ENCODE results near the gene KLHDC7B.

The KLHDC7B gene

DNA sequence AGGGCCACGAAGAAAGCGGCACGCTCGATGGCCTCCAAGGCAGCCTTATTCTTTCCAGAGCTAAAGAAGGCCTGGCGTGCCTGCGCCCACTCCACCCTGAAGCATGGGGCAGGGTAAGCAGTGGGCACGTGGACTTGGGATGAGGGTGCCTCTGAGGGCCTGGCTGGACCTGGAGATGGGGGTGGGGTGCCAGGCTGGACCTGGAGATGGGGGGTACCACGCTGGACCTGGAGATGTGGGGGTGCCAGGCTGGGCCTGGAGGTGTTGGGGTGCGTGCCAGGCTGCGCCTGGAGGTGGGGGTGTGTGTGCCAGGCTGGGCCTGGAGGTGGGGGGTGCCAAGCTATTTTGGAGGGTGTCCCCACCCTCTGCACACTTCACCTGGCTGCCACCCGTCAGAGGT, 27.3 kb downstream of the KLHDC7B start:
- DNase-seq (ENCODE audit: low read depth in 2 of 2), result no peak

DNA sequence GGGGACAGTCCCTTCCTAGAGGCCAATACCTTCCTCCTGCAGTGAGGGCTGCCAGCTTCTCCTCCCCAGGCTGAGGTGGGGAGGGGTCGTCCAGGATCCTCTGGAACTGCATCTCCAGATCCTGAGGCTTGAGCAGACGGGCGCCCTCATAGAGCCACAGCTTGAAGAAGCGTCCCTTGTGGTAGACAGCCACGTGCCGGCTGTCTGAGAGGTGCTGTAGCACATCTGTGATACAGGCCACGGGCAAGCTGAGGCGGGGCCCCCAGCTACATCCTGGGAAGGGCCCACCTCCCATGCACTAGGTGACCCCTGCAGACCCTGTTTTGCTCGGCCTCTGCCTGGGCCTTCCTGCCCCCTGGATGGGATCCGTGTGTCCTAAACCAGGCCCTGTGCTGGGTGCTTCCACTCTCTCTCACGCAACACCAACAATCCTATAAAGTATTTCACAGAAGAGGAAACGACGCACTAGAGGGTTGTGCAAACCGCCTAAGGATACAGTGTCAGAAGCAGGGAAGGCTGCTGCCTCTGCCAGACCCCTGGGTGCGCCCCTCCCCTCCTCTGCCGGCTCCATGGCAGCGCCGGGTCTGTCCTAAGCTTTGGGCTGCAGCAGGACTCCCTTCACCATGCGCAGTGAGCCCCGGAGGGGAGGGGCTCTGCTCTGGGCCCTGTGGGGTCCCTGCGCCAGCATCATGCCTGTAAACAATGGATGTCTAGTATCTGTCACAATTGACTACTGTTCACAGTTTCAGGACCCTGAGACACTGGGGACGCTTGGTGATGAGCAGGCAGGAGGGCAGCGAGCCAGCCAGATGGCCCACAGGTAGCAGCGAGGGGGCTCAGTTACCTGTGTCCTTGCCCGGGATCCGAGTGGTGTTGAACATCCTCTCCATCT, 28.0 kb downstream of the KLHDC7B start:
- DNase-seq (ENCODE audit: low read depth in 2 of 2), result no peak

- no peak for DNase-seq (ENCODE audit: low read depth in 2 of 2)
These were observed 28.7 kb downstream of the KLHDC7B start for GRCh38 chr22:50574383-50574755.

- no peak for DNase-seq (ENCODE audit: low read depth in 2 of 2)
These were observed 29.8 kb downstream of the KLHDC7B start for GRCh38 chr22:50575426-50575941.

DNA sequence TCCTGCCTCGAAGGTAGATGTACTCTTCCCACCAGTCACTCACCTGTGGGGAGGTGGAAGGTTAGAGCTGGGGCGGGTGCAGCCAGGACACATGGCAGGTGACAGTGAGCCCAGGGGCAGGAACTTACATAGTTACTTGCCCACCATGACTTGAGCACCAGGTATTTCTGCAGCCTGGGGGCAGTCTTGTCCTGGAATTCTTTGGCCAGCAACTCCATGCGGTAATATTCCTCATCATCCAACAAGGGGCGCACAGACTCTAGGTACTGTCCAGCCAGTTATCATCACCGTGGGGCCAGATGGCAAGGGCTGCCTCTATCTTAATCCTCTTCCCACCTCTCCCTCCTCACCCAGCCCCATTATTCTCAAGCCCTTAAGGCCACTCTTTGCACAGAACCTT, 30.4 kb downstream of the KLHDC7B start:
- DNase-seq (ENCODE audit: low read depth in 2 of 2), result no peak

- no peak for DNase-seq (ENCODE audit: low read depth in 2 of 2)
These were observed 31.4 kb downstream of the KLHDC7B start for GRCh38 chr22:50576806-50577696.

DNA sequence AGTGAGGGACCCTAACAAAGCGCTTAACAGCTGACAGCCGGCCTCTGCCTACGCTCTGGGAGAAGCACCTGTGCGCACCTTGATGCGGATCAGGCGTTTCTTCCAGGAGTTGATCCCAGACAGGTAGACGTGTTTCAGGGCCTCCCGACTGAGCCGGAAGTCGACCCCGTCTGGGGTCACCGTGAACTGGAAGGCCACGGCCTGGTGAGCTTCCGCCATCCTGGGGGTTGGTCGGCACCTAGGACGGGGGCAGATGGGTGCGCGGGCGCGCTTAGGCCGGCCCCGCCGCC, 31.9 kb downstream of the KLHDC7B start:
- DNase-seq (ENCODE audit: low read depth in 2 of 2), result no peak

DNA sequence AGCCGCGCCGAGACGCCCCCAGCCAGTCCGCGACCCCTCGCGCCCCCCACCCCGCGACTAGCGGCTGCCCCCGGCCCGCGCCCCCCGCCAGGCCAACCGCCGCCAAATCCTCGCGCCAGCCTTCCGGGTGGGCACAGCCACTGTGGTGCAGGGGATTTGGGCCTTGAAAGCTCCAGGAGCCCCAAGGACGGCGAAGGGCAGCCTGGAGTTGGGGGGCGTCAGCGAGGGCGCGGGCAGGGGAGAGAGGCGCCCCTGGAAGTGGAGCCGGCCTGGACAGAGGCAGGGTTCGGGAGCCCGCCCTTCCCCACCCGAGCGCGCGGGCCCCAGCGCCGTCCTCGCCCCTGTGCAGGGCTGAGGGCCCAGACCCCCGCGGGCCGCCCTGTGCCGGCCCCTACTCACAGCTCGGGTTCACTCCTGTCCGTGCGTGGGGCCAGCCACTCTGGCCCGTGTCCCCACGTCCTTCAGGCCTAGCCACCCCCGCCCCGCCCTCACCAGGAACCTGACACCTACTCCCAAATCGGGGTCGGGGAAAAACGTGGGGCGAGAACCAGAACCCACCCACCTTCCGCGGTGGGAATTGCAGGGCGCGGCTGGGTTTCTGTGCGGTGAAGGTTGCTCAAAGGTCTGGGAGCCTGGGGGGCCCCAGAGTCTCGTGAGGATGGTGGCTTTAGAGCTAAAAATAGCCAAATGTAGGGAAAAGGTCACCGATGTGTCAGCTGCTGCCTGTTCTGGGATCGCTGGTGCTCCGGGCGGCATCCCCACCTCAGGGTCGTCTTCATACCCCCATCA, 32.5 kb downstream of the KLHDC7B start, which contains the start of gene CPT1B:
TSS of gene CPT1B (minus strand) at position 441 of the 789 bp plus-strand sequence. CDS start 512 bp downstream, outside the sequence.
- DNase-seq (ENCODE audit: low read depth in 2 of 2), result no peak

GRCh38 chr22:50578776-50579310, 33.1 kb downstream of the KLHDC7B start:
- no peak for DNase-seq (ENCODE audit: low read depth in 2 of 2)

DNA sequence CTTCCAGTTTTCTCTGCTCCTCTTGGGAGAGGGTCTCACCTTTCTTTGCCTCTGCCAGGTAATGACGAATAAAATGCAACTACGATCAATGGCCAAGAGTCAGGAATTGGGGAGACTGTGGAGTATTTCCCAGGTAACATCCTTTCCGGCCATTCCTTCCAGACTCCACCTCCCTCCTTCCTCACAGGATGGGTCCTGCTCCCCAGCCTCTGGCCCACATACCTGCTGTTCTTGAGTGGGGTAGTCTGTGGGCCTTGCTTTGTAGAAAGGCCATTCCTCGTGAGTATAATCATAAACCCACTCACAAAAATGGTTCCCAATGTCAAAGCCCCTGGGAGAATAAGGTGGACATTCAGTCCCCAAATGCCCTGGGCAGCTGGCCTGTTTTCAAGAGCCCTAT, 34.1 kb downstream of the KLHDC7B start:
- DNase-seq (ENCODE audit: low read depth in 2 of 2), result no peak

GRCh38 chr22:50581031-50581949, 35.6 kb downstream of the KLHDC7B start:
- no peak for DNase-seq (ENCODE audit: low read depth in 2 of 2)

DNA sequence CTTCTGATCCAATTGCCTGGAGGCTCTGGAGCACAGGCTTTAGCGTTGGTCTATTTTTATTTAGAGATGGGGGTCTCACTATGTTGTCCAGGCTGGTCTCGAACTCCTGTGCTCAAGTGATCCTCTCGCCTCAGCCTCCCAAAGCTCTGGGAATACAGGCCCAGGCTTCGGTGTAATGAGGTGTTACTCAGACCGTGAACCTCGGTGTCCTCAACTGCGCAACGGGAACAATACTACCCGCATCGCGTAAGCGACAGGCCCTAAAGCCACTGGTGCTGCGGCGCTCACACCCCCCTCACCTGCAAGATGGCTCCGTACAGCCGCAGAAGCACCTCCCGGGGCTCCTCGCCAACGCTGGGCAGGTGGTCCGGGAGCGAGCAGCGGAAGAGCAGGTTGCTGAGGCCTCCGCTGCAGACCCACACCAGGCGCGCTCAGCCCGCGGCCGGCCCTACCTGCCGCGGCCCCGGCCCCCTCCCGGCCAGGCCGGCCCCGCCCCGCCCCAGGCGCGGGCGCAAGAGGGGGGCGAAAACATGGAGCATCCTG, 36.3 kb downstream of the KLHDC7B start:
- no peak for DNase-seq (ENCODE audit: low read depth in 2 of 2)

DNA sequence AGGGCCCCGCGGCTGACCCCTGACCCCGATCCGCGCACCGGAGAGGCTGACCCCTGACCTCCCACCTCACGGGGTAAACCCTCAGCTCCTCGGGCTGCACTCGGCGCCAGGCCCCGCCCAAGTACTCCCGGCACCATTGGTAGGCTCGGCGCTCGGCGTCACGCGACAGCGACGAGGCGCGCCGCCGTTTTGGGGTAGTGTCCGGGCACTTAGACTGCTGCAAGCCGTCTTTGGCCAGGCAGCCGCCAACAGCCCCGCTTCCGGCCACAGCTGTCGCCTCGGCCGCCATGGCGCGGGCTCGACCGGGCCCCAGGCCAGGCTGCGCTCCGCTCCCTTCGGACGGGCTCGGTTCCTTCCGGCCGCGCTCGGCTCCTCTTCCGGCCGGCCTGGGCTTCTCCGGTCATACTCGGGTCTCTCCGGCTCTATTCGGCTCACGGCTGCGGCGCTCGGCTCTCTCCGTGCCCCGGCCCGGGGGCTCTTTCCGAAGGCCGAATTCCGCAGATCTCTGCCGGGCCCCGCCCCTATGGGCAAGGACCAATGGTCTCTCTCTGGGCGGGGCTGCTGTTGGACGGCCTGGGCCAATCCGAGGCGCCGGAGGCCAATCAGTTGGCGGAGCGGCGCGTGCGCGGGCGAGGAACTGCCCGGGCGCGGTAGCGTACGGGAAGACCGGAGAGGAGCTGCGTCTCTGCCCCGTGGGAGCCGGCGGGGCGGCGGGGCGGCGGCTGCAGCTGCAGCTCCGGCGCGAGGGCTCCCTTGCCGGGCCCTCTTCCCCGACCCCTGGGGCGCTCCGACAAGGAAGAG, 37.0 kb downstream of the KLHDC7B start, which contains the start of gene CHKB:
TSS of gene CHKB (minus strand) at position 357 of the 801 bp plus-strand sequence. CDS start at position 289, 68 bp downstream.
- DNase-seq (ENCODE audit: low read depth in 2 of 2), result peak; percentile 94

DNA sequence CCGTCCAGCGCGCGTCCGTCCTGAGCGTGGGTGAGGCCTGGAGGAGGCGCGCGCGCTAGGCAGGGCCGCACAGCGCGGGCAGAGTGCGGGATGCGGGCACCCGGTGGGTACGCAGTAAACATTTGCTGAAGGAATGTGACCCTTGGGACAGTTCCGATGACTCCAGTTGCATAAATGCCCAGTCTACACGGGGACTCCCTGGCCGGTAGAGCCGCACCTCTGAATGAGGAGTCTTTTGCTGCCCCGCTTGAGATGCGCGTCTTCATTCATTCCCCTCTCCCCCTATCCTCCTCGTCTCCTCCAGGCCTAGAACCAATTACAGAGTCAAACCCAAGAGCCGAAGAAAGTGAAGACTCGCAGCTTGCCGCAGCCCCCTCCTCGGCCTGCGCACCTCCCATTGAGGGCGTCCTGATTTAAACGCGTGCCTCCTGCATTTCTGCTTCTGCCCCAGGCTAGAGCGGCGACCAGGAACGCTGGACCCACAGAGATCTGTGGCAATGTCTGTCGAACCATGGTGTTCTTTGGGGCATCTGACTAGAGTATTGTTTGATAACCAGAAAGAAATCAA, 37.7 kb downstream of the KLHDC7B start:
- DNase-seq (ENCODE audit: low read depth in 2 of 2), result no peak

DNA sequence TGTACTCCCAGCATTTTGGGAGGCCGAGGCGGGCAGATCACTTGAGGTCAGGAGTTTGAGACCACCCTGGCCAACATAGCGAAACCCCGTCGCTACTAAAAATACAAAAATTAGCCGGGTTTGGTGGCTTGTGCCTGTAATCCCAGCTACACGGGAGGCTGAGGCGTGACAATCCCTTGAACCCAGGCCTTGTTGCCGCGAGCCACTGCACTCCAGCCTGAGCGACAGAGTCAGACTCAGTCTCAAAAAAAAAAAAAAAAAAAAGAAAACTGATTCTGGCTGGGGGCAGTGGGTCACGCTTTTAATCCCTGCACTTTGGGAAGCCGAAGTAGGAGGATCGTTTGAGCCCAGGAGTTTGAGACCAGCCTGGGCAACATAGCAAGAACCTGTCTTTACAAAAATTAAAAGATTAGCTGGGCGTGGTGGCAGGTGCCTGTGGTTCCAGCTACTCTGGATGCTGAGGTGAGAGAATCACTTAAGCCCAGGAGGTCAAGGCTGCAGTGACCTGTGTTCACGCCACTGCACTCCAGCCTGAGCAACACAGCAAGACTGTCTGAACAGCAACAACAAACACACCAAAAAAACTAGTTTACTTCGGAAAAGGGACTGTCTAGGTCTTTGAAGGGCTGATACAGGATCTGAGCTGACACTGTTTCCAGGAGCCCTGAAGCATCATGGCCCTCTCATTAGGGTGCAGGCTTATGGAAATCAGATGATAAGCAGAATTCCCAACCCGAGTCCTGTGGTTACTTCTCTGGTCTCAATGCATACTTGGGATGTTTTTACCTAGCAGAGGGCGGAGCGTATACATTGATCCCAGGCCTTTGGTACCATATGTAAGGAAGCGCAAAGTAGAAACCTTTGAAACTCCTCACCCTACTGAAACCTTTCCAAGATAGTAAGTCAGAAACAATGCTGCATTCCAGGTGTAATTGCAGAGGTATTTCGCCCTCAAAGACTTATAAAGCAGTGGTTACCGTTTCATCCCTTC, 38.7 kb downstream of the KLHDC7B start:
- no peak for DNase-seq (ENCODE audit: low read depth in 2 of 2)

- no peak for DNase-seq (ENCODE audit: low read depth in 2 of 2)
These were observed 39.5 kb downstream of the KLHDC7B start for GRCh38 chr22:50585238-50585637.

DNA sequence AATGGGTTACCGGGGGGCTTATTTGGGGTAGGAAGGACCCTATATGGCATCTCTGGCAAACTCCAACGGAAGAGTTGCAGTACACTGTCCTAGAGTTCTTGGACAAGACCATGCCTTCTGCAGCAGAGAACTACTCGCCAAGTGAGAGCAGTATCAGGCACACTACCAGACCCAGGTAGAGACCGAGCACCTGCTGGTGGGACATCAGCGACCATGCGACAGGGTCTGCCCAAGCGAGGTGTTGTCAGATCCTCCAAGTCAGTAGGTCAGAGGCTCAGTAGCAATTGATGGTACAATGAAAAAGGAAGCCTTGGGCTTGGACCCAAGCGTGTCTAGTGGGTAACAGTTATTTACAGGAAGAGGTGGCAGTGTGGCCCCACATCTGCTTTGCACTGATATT, 40.1 kb downstream of the KLHDC7B start:
- DNase-seq (ENCODE audit: low read depth in 2 of 2), result no peak

DNA sequence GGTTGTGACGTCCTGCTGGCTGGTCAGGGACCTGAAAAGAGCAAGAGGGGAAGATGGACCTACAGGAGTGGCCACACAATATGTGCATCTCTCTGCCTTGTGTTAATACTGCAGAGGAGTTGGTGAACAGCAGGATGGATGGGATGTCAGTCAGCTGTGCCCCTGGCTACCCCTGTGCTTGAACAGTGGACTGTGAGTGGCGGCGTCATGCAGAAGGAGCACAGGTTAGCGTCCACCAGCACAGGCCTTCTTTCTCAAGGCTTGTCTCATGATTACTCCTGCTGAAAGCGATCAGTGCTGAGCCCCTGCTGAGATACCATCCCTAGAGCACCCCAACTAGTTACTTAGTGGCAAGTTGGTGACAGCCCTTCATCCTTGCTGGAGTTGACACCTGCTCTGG, 40.7 kb downstream of the KLHDC7B start:
- no peak for DNase-seq (ENCODE audit: low read depth in 2 of 2)
